Keratinocyte (primary cell): ENCODE results near the gene PAPOLB. TPM values are rescaled to one million over a fixed set of nuclear protein-coding genes. Genes with fewer than 3 reads are reported as not detected.
"Not testable (repeated sequence)": the region's sequence is repeated elsewhere in the genome, so short reads cannot be mapped to it uniquely, and the experiment has no call there.

Experiments used
- DNase-seq: peaks from one replicate; pipeline ENCODE4 v3.0.0-alpha.2; 2011; ENCODE audit warnings: low read depth, missing footprints, low spot score
- FAIRE-seq: peaks from 2 replicates; lab custom pipeline; 2011; peaks lifted over from hg19 to GRCh38; lab: Jason Lieb, UNC
- H2AFZ ChIP-seq: 2 replicates; pipeline ENCODE4 v1.6.0; 2012; ENCODE audit warnings: low read length, control low read depth, inconsistent platforms; ENCODE audit not compliant: control insufficient read depth
- H3K27ac ChIP-seq: 2 replicates; pipeline ENCODE4 v1.5.1; 2011; ENCODE audit warnings: low read length; ENCODE audit not compliant: control insufficient read depth, insufficient read depth
- H3K27me3 ChIP-seq: 3 replicates; pipeline ENCODE4 v1.6.0; 2011; ENCODE audit warnings: low read length; ENCODE audit not compliant: control insufficient read depth, insufficient read depth; ENCODE audit errors: extremely low read depth
- H3K36me3 ChIP-seq, 2 experiments: 2 replicates in 1 of 2; 3 replicates in 1 of 2; pipeline ENCODE4 v1.5.1; 2011; ENCODE audit warnings: low read length in 2 of 2, mild to moderate bottlenecking in 1 of 2; ENCODE audit not compliant: control insufficient read depth in 2 of 2, insufficient read depth in 2 of 2; ENCODE audit errors: extremely low read depth in 1 of 2
- H3K4me1 ChIP-seq: 3 replicates; pipeline ENCODE4 v1.5.1; 2011; ENCODE audit warnings: low read length; ENCODE audit not compliant: control insufficient read depth, insufficient read depth; ENCODE audit errors: extremely low read depth
- H3K4me2 ChIP-seq: 3 replicates; pipeline ENCODE4 v1.6.0; 2011; ENCODE audit warnings: low read depth, low read length; ENCODE audit not compliant: control insufficient read depth, insufficient read depth; ENCODE audit errors: extremely low read depth
- H3K4me3 ChIP-seq, 3 experiments: fragments of 200-600 bp in 1 of 3; sonication (generic) in 1 of 3; 2 replicates in 2 of 3; 3 replicates in 1 of 3; pipeline ENCODE4 v1.5.1; 2011 to 2016; ENCODE audit warnings: low read length in 3 of 3, mild to moderate bottlenecking in 3 of 3, control low read depth in 2 of 3, inconsistent platforms in 1 of 3, low read depth in 1 of 3, mixed read lengths in 1 of 3, mixed run types in 1 of 3, moderate library complexity in 1 of 3; ENCODE audit not compliant: control insufficient read depth in 2 of 3, insufficient read depth in 2 of 3; ENCODE audit errors: extremely low read depth in 1 of 3
- H3K79me2 ChIP-seq: 2 replicates; pipeline ENCODE4 v1.6.0; 2012; ENCODE audit warnings: low read length; ENCODE audit not compliant: control insufficient read depth, insufficient read depth
- H3K9ac ChIP-seq: 3 replicates; pipeline ENCODE4 v1.6.0; 2011; ENCODE audit warnings: low read length; ENCODE audit not compliant: control insufficient read depth, insufficient read depth; ENCODE audit errors: extremely low read depth
- H3K9me1 ChIP-seq: 3 replicates; pipeline ENCODE4 v1.6.0; 2011; ENCODE audit warnings: low read length; ENCODE audit not compliant: control insufficient read depth, insufficient read depth; ENCODE audit errors: extremely low read depth
- H3K9me3 ChIP-seq: 2 replicates; pipeline ENCODE4 v1.5.1; 2012; ENCODE audit warnings: low read depth, low read length; ENCODE audit not compliant: control insufficient read depth
- H4K20me1 ChIP-seq: 3 replicates; pipeline ENCODE4 v1.6.0; 2011; ENCODE audit warnings: low read length; ENCODE audit not compliant: control insufficient read depth, insufficient read depth; ENCODE audit errors: extremely low read depth
- CTCF ChIP-seq, 3 experiments: IDR thresholded peaks in 1 of 3; conservative IDR thresholded peaks in 1 of 3; optimal IDR thresholded peaks in 1 of 3; 2 replicates in 2 of 3; 3 replicates in 1 of 3; pipeline versions ENCODE3 to v1.5.1; 2011; ENCODE audit warnings: low read length in 3 of 3, mild to moderate bottlenecking in 3 of 3, moderate library complexity in 2 of 3, control low read depth in 1 of 3, inconsistent platforms in 1 of 3; ENCODE audit not compliant: insufficient read depth in 2 of 3; ENCODE audit errors: extremely low read depth in 1 of 3
- EZH2 ChIP-seq: IDR thresholded peaks from one replicate; pipeline ENCODE4 v1.6.1; 2012; ENCODE audit warnings: inconsistent platforms, mild to moderate bottlenecking, low read length, moderate library complexity
- dilution Hi-C: fragments of 300-500 bp; cut with MboI; formaldehyde crosslinking; loops from one replicate; pipeline ENCODE4 v1.7.0; 2020; ENCODE audit warnings: low sequenced_read_pairs; ENCODE audit not compliant: extremely low pct_ligation_motif_present
- polyA plus RNA-seq, 5 experiments: library from polyadenylated mRNA; depleted of rRNA in 3 of 5; stranded (reverse) in 3 of 5; stranded (forward) in 1 of 5; unstranded in 1 of 5; fragments of >200 nt; gene quantifications; 1 replicate in 1 of 5; 2 replicates in 3 of 5; 3 replicates in 1 of 5; pipeline versions ENCODE4 v1.2.1 to v1.2.3, GENCODE V29; 2011 to 2012; ENCODE audit warnings: missing spikeins in 2 of 5, low read depth in 1 of 5, low replicate concordance in 1 of 5

Gene PAPOLB
- polyA plus RNA-seq, 1 donor (not counting 4 experiments of a cell fraction or from before 2014, with no cell fraction given) = not detected

GRCh38 chr7:4894482-4894881 is 32.7 kb upstream of the PAPOLB start:
- Histone ChIP-seq H3K4me2 (no peak overlapping the region), H3K4me1 (no peaks in the 10 kb centered on the region), H3K27me3 (no peaks in the 10 kb centered on the region), H3K4me3 (no peak overlapping the region), H3K9me1 (no peaks in the 10 kb centered on the region), H3K9me3 (no peaks in the 10 kb centered on the region), H2AFZ (no peak overlapping the region), H3K36me3 (no peaks in the 10 kb centered on the region), H4K20me1 (no peaks in the 10 kb centered on the region), H3K79me2 (no peaks in the 10 kb centered on the region), H3K9ac (no peak overlapping the region), H3K27ac (no peak overlapping the region)
- FAIRE-seq = no peak
- dilution Hi-C loops = no loop called here
- TF ChIP-seq CTCF (optimal IDR thresholded peaks at IDR 0.05 in 1 of 3, IDR thresholded peaks at IDR 0.05 in 1 of 3, conservative IDR thresholded peaks at IDR 0.05 in 1 of 3; ENCODE audit: extremely low read depth in 1 of 3, insufficient read depth in 2 of 3, low read length in 3 of 3) (no peak), EZH2 (no peak)
- no peak for DNase-seq

- no peak for TF ChIP-seq EZH2
- no peak for TF ChIP-seq CTCF (optimal IDR thresholded peaks at IDR 0.05 in 1 of 3, IDR thresholded peaks at IDR 0.05 in 1 of 3, conservative IDR thresholded peaks at IDR 0.05 in 1 of 3; ENCODE audit: extremely low read depth in 1 of 3, insufficient read depth in 2 of 3, low read length in 3 of 3)
- no peak overlapping the region for H2AFZ ChIP-seq
- FAIRE-seq = no peak
Measured at GRCh38 chr7:4893929-4894475, 32.2 kb upstream of the PAPOLB start.

GRCh38 chr7:4893188-4893587 is 31.4 kb upstream of the PAPOLB start:
- H3K36me3 ChIP-seq, FAIRE-seq, H3K4me2 ChIP-seq, H3K79me2 ChIP-seq, DNase-seq, H3K4me3 ChIP-seq, H3K9me1 ChIP-seq, H3K9me3 ChIP-seq, H4K20me1 ChIP-seq, H3K27ac ChIP-seq, H3K27me3 ChIP-seq, H3K9ac ChIP-seq, H3K4me1 ChIP-seq, H2AFZ ChIP-seq, dilution Hi-C loops: not testable (repeated sequence)

More at GRCh38 chr7:4893929-4894475, 32.2 kb upstream of the PAPOLB start:
- H3K79me2 ChIP-seq = no peaks in the 10 kb centered on the region
- no peak overlapping the region for H3K9ac ChIP-seq
- H3K4me2 ChIP-seq = no peak overlapping the region
- no peaks in the 10 kb centered on the region for H3K9me1 ChIP-seq
- H3K27me3 ChIP-seq = no peaks in the 10 kb centered on the region
- dilution Hi-C loops = no loop called here
- no peak overlapping the region for H3K27ac ChIP-seq
- H3K4me1 ChIP-seq = no peaks in the 10 kb centered on the region
- H3K9me3 ChIP-seq = no peaks in the 10 kb centered on the region
- no peaks in the 10 kb centered on the region for H3K36me3 ChIP-seq
- H4K20me1 ChIP-seq = no peaks in the 10 kb centered on the region
- no peak overlapping the region for H3K4me3 ChIP-seq
- no peak for DNase-seq

- dilution Hi-C loops, FAIRE-seq, H3K79me2 ChIP-seq: not testable (repeated sequence)
Measured at GRCh38 chr7:4891522-4891921, 29.7 kb upstream of the PAPOLB start.

More at GRCh38 chr7:4891522-4891921, 29.7 kb upstream of the PAPOLB start:
- not testable (repeated sequence) for H3K4me2 ChIP-seq, H4K20me1 ChIP-seq, H2AFZ ChIP-seq, H3K9me3 ChIP-seq, DNase-seq, H3K27me3 ChIP-seq, H3K9me1 ChIP-seq, H3K9ac ChIP-seq, H3K4me3 ChIP-seq, H3K4me1 ChIP-seq, H3K36me3 ChIP-seq, H3K27ac ChIP-seq
